ENCODE measurements around the gene AADACL3. TPM values are rescaled to one million over a fixed set of nuclear protein-coding genes. Genes with fewer than 3 reads are reported as not detected.
"Not testable (repeated sequence)": the region's sequence is repeated elsewhere in the genome, so short reads cannot be mapped to it uniquely, and the experiment has no call there.

Gene AADACL3
- polyA plus RNA-seq, 3 donors, result 0.04 TPM; not detected in 2

GRCh38 chr1:12712076-12712475, 3.8 kb upstream of the AADACL3 start:
- H3K27ac ChIP-seq (ENCODE audit: low read depth, low read length), result no peak overlapping the region
- WGBS, 3 donors, result 64 to 76% (median 67%) methylated on average over 1 of the region's 1 CpG

- 79 to 91% (median 90%) methylated on average over 8 of the region's 8 CpGs for WGBS, 3 donors
- H3K27ac ChIP-seq (ENCODE audit: low read depth, low read length), result no peak overlapping the region
These were observed 3.0 kb upstream of the AADACL3 start for GRCh38 chr1:12712929-12713328.

DNA sequence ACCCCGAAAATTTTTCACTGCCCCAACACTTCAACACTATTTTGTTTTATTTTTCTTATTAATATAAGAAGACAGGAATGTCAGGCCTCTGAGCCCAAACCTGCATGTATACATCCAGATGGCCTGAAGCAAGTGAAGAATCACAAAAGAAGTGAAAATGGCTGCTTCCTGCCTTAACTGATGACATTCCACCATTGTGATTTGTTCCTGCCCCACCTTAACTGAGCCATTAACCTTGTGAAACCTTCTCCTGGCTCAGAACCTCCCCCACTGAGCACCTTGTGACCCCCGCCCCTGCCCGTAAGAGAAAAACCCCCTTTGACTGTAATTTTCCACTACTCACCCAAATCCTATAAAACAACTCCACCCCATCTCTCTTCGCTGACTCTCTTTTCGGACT, 2.3 kb upstream of the AADACL3 start:
- not testable (repeated sequence) for H3K27ac ChIP-seq (ENCODE audit: low read depth, low read length)
- 77 to 89% (median 86%) methylated on average over 5 of the region's 5 CpGs for WGBS, 3 donors

- no peak overlapping the region for H3K27ac ChIP-seq (ENCODE audit: low read depth, low read length)
- 44 to 75% (median 55%) methylated on average over 3 of the region's 3 CpGs for WGBS, 3 donors
These were observed 1.0 kb upstream of the AADACL3 start for GRCh38 chr1:12714710-12715475.

DNA sequence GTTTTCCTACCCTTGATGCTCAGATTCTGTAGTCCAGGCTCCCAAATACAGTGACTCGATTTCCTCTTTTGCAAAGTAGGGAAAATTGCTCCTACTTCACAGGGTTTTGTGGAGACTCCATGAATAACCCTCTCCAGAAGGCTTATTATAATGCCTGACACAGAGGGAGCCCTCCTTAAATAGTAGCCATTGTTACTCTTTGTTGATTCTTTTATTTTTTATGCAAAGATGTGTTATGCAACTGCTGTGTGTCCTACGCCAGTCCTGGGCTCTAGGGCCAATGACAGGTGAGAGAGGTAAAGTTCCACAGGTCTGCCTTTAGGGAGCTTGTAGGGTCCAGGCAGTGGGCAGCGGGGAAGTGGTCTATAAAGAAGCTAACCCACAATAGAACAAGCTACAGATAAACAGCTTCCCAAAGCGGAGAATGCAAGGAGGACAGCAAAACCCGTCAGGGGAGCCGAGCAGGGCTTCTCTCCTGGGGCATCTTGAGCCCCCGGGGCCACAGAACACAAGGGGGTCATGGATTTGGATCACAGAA, 1.5 kb downstream of the AADACL3 start:
- no peak overlapping the region for H3K27ac ChIP-seq (ENCODE audit: low read depth, low read length)
- WGBS, 3 donors, result 79 to 87% (median 81%) methylated on average over 7 of the region's 7 CpGs

DNA sequence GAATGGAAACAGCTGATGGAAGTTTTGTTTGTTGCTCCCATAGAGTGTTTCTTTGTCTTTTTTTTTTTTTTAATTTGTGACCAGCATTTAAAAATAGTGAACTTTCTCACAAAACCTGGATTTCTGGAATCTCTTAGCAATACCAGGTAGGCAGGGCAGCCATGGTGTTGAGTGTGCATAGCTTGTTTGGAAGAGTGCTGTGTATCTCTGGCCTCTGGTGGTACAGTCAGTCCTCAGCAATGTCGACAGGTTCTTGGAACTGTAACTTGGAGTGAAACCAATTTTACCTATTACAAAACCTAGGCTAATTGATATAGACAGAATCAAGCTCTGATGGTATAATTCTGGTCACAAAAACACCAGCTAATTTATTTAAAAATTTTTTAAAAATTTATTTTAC, 6.7 kb downstream of the AADACL3 start:
- 50 to 76% (median 65%) methylated on average over 1 of the region's 1 CpG for WGBS, 3 donors
- no peak overlapping the region for H3K27ac ChIP-seq (ENCODE audit: low read depth, low read length)

GRCh38 chr1:12728391-12728790, 12.5 kb downstream of the AADACL3 start:
- WGBS, 3 donors, result 76 to 86% (median 85%) methylated on average over 2 of the region's 2 CpGs
- H3K27ac ChIP-seq (ENCODE audit: low read depth, low read length), result no peak overlapping the region

GRCh38 chr1:12730156-12730555, 14.2 kb downstream of the AADACL3 start:
- no peak overlapping the region for H3K27ac ChIP-seq (ENCODE audit: low read depth, low read length)
- 73 to 88% (median 88%) methylated on average over 1 of the region's 1 CpG for WGBS, 3 donors

- H3K27ac ChIP-seq (ENCODE audit: low read depth, low read length), result not testable (repeated sequence)
- WGBS, 3 donors, result 57 to 81% (median 77%) methylated on average over 2 of the region's 2 CpGs
These were observed 15.2 kb downstream of the AADACL3 start for GRCh38 chr1:12731084-12731483.

DNA sequence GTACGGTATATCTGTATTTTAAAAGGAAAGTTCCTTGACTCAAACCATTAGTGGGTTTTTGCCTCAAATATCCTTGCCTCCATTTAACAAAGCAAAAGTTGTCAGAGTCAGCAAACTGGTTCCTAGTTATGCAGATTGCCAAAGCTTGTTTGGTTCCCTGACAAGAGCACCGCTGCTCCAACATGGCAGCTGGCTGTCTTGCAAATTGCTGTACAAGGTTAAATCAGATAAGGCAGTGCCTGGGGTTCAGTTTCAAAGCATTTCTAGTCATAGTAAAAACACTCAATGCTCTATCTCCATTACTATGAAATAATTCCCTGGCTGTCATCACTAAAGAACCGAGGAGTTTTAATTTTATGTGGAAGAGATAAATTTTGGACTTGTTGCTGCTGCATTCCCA, 18.7 kb downstream of the AADACL3 start:
- WGBS, 3 donors, result 72 to 80% (median 74%) methylated on average over 3 of the region's 3 CpGs
- H3K27ac ChIP-seq (ENCODE audit: low read depth, low read length), result no peak overlapping the region

DNA sequence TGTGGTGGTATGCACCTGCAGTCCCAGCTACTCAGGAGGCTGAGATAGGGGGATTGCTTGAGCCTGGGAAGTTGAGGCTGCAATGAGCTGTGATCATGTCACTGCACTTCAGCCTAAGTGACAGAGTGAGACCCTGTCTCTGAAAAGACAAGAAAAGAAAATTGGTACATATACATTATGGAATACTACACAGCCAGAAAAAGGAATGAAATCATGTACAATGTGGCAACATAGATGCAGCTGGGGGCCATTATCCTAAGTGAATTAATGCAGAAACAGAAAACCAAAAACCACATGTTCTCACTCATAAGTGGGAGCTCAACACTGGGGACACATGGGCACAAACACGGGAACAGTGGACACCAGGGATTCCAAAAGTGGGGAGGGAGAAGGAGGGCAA, 23.0 kb downstream of the AADACL3 start:
- WGBS, 3 donors, result 88 to 100% (median 92%) methylated on average over 1 of the region's 1 CpG
- H3K27ac ChIP-seq (ENCODE audit: low read depth, low read length), result no peak overlapping the region

GRCh38 chr1:12739613-12740012, 23.7 kb downstream of the AADACL3 start:
- WGBS, 3 donors, result 71 to 75% (median 75%) methylated on average over 5 of the region's 5 CpGs
- no peak overlapping the region for H3K27ac ChIP-seq (ENCODE audit: low read depth, low read length)

DNA sequence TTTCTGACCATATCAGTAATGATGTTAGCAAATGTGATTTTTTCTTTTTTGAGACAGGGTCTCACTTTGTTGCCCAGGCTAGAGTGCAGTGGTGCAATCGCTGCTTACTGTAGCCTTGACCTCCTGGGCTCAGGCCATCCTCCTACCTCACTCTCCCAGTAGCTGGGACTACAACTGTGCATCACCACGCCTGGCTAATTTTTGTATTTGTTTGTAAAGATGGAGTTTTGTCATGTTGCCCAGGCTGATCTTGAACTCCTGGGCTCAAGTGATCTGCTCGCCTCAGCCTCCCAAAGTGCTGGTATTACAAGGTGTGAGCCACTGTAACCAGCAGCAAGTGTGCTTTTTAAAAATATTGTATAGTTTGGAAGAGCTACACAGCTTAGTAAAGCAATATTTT, 26.0 kb downstream of the AADACL3 start:
- H3K27ac ChIP-seq (ENCODE audit: low read depth, low read length), result no peak overlapping the region
- WGBS, 3 donors, result 74 to 82% (median 82%) methylated on average over 3 of the region's 3 CpGs

DNA sequence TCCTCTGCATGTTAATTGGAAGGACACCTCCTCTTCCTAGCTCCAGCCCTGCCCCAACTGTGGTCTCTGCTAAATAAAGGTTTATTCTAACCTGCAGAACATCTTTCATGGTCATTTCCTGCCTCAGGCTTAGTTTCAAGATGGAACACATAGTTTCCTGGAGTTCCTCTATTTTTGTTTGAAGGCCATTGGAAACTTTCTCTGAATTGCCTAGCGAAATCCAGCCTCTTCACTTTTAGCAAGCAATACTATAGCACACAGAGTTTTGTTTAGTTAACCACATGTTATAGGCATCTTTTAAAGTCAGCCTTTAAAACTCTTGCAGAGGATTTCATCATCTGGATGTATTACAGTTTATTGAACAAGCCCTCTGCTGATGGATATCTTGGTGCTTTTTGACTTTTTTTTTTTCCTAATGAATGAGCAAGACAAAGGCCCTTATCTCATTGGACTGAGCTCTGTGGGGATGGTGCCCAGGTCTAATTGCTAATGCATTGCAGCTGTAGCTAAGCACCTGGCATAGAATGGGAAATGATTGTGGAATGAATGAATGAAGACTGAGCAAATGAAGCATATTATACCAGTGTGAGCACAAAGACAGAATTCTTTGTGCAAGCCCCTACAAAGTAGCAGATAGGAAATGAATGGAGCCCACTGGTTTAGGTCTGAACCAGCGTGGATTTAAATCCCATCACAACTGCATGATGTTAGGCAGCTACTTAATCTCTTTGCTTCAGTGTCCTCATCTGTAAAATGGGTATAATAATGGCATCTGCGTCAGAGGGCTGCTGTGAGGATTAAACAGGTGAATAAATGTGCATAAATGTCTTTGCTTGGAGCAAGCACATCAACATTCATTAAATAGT, 29.4 kb downstream of the AADACL3 start:
- WGBS, 3 donors, result 70 to 81% (median 71%) methylated on average over 3 of the region's 3 CpGs
- no peak overlapping the region for H3K27ac ChIP-seq (ENCODE audit: low read depth, low read length)

DNA sequence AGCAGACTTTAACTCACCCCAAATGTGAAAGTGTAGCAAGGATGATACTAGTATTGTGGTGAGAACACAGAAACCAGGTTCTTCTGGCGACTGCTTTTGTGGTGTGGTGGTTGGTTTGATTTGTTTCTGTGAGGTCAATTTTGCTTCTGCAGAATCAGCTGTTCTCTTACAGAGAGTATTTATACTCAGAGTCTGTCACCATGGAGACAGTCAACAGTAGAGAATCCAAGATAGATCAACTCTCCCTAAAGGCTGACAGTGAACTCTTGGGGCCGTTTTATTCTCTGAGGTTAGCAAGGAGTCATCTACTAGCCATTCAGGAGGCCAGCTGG, 30.0 kb downstream of the AADACL3 start, which contains the start of gene CFAP107:
CFAP107 (plus strand) TSS at position 209 of the 332 bp plus-strand sequence. CDS start 231 bp downstream, outside the sequence.
- WGBS, 3 donors, result 11 to 34% (median 31%) methylated on average over 2 of the region's 2 CpGs

GRCh38 chr1:12748778-12749355, 33.0 kb downstream of the AADACL3 start:
- no peak overlapping the region for H3K27ac ChIP-seq (ENCODE audit: low read depth, low read length)

More for the DNA sequence above, 30.0 kb downstream of the AADACL3 start, which contains the start of gene CFAP107:
- H3K27ac ChIP-seq (ENCODE audit: low read depth, low read length), result no peak within 1 kb of the TSS

DNA sequence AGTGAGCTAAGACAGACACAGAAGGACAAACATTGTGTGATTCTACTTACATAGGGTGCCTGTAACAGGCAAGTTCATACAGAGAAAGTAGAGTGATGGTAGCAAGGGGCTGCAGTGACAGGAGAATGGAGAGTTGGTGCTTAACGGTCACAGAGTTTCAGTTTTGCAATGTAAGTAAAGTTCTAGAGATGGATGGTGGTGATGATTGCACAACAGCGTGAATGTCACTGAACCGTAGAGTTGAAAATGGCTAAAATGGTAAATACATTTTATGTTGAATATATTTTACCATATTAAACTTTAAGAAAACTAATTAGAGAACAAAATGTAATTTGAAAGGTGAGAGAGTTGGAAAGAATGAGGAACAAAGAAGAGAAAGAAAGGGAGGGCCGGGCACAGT, 38.8 kb downstream of the AADACL3 start:
- WGBS, 3 donors, result 83 to 86% (median 85%) methylated on average over 4 of the region's 4 CpGs

DNA sequence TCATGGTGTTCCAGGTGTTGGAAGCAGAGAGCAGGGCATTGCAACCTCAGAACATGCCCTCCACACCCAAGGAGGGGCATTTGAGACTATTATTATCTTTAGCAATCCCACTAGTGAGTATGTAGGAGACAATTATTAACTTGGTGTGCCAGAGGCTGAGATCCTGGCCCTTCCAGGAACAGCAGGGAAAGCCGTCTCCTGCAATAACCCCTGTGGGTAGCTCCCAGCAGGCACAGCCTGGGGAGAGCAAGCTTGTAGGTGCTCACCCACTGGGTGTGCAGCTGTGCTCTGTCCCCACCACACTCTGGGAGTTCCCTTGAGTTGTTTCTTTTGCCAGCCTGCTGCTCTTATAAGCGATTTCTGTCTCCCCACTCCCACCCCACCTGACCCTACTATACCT, 40.4 kb downstream of the AADACL3 start:
- 43 to 61% (median 54%) methylated on average over 2 of the region's 2 CpGs for WGBS, 3 donors

More for the DNA sequence above, 38.8 kb downstream of the AADACL3 start:
- H3K27ac ChIP-seq (ENCODE audit: low read depth, low read length), result no peak overlapping the region

More for the DNA sequence above, 40.4 kb downstream of the AADACL3 start:
- no peak overlapping the region for H3K27ac ChIP-seq (ENCODE audit: low read depth, low read length)

Data from adipose tissue (tissue), 3 donors.